ENCODE measurements around the gene TNNT1.
"Not testable (repeated sequence)": the region's sequence is repeated elsewhere in the genome, so short reads cannot be mapped to it uniquely, and the experiment has no call there.

Gene TNNT1

GRCh38 chr19:55149078-55150003 lies at the start of gene TNNT1:
TNNT1 (minus strand) TSS chr19:55149206; CDS start chr19:55147157, 2,049 bp downstream.
- DNase-seq (ENCODE audit: low spot score): no peak

- DNase-seq (ENCODE audit: low spot score): no peak
Measured at GRCh38 chr19:55198651-55199050, 49.6 kb upstream of the TNNT1 start.

DNA sequence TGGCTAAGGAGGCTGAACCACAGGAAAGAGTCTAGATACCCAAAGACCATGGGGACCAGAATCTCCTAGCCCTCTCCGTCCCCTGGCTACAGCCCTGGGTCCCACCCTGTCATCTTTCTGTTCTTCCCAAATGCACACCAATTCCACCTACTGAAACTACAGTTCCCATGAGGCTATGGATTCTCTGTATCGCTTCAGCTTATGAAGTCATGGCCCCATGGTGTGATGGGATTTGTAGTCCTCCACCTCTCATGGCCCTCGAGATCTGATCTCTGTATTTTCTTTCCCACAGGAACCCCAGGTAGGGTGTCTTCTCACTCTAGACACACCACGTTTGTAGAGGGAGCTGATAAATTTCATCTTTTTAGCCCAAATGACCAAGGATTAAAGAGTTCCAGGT lies 48.5 kb upstream of the TNNT1 start:
- DNase-seq (ENCODE audit: low spot score): peak; percentile 49

DNA sequence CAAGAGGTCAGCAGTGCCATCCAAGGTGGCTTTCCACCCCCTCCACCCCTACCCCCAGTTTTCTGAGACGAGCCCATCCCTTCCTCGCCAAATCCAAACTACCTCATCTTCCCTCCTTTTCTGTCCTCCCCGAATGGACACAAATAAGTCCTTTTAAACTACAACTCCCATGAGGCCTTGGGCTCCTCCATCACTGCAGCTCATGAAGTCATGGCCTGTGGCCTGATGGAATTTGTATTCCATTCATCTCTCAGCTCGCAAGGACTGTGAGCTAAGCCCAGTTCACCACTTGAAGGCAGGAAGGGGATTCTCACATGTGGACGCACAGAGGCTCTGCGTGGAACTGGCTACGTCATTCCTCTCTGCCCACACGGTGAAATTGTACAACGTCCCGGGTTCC lies 47.8 kb upstream of the TNNT1 start:
- no peak for DNase-seq (ENCODE audit: low spot score)

GRCh38 chr19:55193481-55193880 lies 44.5 kb upstream of the TNNT1 start:
- peak; percentile 71 for DNase-seq (ENCODE audit: low spot score)

GRCh38 chr19:55189403-55189835 lies 40.4 kb upstream of the TNNT1 start:
- peak; percentile 69 for DNase-seq (ENCODE audit: low spot score)

DNA sequence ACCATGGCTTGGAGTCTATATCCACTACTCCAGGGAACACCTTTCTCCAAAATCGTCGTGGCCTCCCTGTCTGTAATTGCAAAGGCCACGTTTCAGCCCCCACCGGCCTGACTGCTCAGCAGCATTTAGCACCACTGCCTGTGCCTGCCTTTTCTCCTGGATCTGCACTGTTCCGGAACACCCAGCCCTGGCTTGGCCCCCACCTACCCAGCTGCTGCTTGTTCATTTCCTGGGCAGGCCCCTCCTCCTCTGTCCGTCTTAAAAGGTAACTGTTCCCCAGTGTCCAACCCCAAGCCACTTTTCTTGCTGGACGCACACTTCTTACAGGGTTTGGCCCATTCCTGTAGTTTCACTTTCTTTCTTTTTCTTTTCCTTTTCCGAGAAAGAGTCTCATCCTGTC lies 39.6 kb upstream of the TNNT1 start:
- DNase-seq (ENCODE audit: low spot score): no peak

DNA sequence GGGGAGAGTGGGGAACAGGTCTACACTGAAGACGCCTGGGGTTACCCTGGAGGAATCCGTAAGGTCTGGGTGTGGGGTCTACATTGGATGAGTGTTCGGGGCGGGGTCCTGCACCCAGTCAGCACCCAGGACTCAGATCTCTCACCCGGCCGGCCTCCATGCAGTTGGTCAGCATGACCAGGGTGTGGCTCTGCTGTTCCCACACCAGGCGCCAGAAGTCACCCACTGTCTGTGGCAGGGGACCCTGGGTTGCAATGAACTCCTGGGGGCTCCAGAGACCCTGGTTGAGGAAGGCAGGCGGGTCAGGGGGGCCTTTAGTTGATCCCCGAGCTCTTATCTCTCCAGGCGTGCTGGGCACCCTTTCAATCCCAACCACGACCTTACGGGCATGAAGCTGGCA lies 37.1 kb upstream of the TNNT1 start:
- no peak for DNase-seq (ENCODE audit: low spot score)

DNA sequence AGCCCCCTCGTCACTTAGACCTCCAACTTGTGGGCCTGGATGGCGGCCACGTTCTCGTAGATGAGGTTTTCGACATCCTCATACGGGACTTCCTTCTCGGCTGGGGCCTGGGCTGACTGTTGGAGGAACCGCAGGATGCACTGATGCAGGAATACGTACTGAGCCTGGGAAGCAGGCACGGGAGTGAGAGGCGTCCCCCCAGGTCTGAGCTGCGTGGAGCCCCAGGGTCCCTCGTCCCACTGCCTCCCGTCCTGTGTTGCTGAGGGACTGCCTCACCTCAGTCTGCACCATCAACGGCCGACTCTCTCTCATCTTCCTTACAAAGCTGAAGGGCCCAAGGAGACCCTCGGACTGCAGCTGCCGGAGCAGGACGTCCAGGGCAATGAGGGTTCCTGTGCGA lies 32.7 kb upstream of the TNNT1 start:
- no peak for DNase-seq (ENCODE audit: low spot score)

GRCh38 chr19:55179606-55180484 lies 30.8 kb upstream of the TNNT1 start, which contains the start of gene SYT5:
SYT5 (minus strand) TSS chr19:55180289; CDS start chr19:55179041, 1,248 bp downstream.
- DNase-seq (ENCODE audit: low spot score): no peak

GRCh38 chr19:55178781-55179599 lies 30.0 kb upstream of the TNNT1 start:
- peak; percentile 86 for DNase-seq (ENCODE audit: low spot score)

GRCh38 chr19:55176076-55176475 lies 27.1 kb upstream of the TNNT1 start:
- no peak for DNase-seq (ENCODE audit: low spot score)

DNA sequence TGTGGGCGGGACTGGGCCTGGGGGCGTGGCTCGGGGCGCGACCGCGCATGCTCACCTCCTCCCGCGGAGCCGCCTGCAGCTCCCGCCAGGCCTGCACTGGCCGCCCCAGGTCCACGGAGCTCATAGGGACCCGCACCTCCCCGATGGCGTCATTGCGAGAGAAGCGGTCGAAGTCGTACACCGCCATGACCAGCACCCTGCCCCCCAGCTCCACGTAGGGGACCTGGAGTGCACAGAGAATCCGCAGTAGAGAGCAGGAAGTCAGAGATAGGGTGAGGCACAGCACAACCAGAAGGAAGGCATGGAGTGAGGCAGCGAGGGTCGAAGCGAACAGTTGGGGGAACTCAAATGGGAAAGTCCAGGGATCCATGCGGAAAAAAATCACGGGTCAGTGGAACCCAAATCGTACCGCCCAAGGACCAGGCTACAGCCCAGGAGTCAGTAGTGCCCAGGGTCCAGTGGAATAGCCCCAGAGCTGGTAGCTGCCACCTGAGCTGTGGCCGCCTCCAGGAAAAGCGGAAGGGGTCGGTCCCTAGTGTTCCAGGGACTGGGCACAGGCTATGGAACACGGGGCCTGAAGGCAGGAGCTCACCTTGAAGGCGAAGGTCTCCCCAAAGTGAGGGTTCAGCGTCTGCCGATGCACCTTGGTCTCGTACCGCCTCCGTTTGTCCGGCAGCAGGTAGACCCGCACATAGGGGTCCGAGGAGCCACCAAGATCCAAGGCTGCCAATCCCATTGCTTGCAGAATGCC lies 26.3 kb upstream of the TNNT1 start:
- DNase-seq (ENCODE audit: low spot score): no peak

DNA sequence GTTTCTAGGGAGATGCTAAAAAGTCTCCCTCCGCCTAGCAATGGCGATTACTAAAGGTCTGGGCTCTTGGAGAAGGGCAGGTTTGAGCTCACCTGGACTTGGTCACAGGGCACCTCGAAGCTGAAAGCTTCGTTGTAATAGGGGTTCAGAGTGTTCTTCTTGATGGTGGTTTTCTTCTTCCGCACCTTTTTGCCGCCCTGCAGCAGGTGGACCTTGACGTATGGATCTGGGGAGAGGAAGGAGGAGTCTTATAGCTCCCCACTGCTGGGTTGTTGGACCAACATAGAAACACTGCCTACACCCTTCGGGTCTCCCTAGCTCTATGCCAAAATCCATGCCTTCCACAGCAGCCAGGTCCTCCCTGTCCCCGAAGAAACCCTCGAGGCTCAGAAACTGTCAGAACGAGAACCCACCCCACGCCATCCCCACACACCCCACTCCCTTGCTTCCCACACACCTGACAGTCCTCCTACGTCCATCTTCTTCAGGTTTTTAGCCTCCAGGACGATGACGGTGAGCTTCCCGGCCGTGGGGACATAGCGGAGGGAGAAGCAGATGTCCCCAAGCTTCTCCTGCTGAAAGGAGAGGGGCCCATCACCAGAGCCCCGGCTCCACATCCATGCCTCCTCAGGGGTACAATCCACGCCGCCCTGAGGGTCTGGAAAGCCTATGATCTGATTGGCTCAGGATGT lies 25.6 kb upstream of the TNNT1 start:
- DNase-seq (ENCODE audit: low spot score): no peak

DNA sequence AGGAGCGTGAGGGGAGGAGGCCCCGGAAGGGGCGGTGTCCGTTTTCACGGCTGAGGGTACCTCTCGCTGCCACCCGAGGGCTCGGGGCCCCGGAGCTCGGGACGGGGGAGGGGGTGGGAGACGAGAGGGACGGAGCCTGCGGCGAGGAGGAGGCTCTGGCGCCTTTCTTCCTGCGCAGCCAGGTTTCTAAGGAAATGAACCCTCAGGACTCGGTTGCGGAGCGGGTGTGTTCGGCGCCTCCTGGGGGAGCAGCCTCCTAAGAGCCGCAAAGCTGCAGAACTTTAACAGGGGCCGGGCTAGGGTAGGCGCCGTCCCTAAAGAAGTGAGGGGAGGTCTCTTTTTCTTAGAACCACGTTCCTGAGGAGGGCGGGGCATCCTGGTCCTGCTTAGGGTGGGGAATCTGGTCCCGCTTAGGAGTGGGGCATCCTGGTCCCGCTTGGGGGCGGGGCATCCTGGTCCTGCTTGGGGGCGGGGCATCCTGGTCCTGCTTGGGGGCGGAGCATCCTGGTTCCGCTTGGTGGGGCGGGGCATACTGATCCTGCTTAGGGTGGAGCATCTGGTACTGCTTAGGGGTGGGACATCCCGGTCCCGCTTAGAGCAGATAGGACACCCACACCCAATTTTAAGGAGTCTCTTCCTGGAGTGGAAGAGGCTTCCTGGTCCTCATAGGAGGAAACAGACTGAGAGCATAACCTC lies 24.9 kb upstream of the TNNT1 start:
- no peak for DNase-seq (ENCODE audit: low spot score)

GRCh38 chr19:55173186-55173713 lies 24.2 kb upstream of the TNNT1 start:
- no peak for DNase-seq (ENCODE audit: low spot score)

GRCh38 chr19:55172741-55173140 lies 23.7 kb upstream of the TNNT1 start:
- no peak for DNase-seq (ENCODE audit: low spot score)

GRCh38 chr19:55172318-55172717 lies 23.3 kb upstream of the TNNT1 start:
- not testable (repeated sequence) for DNase-seq (ENCODE audit: low spot score)

- DNase-seq (ENCODE audit: low spot score): no peak
Measured at GRCh38 chr19:55171440-55171839, 22.4 kb upstream of the TNNT1 start.

GRCh38 chr19:55169136-55169535 lies 20.1 kb upstream of the TNNT1 start:
- no peak for DNase-seq (ENCODE audit: low spot score)

Data from Ammon's horn (tissue), 1 donor.